Naive thymus-derived CD4-positive, alpha-beta T cell (primary cell): ENCODE results near the gene ACTG2. TPM values are rescaled to one million over a fixed set of nuclear protein-coding genes. Genes with fewer than 3 reads are reported as not detected.

Source experiments
- ATAC-seq: fragments of 150-1000 bp; cut with Tn5 transposase; 2 replicates; pipeline ENCODE4 v1.10.0; 2021; ENCODE audit warnings: mild to moderate bottlenecking, moderate library complexity
- CTCF ChIA-PET: fragments of 350-600 bp; sonication (Branson Sonifier 250); formaldehyde crosslinking; loops from one replicate; lab custom pipeline; 2021; ENCODE audit warnings: antibody characterized with exemption; lab: Charles Lee
- POLR2A ChIA-PET: fragments of 350-600 bp; sonication (Branson Sonifier 250); formaldehyde crosslinking; loops from one replicate; lab custom pipeline; 2021; ENCODE audit warnings: antibody characterized with exemption, inconsistent platforms; lab: Charles Lee
- DNase-seq, 9 donors: peaks; one replicate each; pipeline versions ENCODE4 v3.0.0 to v3.0.0-alpha.2; 2020 to 2022; ENCODE audit warnings: mixed read lengths in 1 of 9
- H3K27ac ChIP-seq: one replicate; pipeline ENCODE4 v1.7.0; 2013; ENCODE audit warnings: mild to moderate bottlenecking, low read depth, low read length, moderate library complexity
- H3K27me3 ChIP-seq, 2 donors: one replicate each; pipeline ENCODE4 v1.7.0; 2013; ENCODE audit warnings: low read length in 2 of 2, mild to moderate bottlenecking in 2 of 2, moderate library complexity in 2 of 2; ENCODE audit not compliant: control insufficient read depth in 2 of 2, insufficient read depth in 2 of 2
- H3K36me3 ChIP-seq, 3 experiments: 1 replicate in 2 of 3; 2 replicates in 1 of 3; pipeline ENCODE4 v1.7.0; 2013; ENCODE audit warnings: low read length in 3 of 3, mild to moderate bottlenecking in 3 of 3, moderate library complexity in 1 of 3; ENCODE audit not compliant: insufficient read depth in 3 of 3, control insufficient read depth in 2 of 3
- H3K4me1 ChIP-seq, 2 donors: one replicate each; pipeline ENCODE4 v1.7.0; 2013; ENCODE audit warnings: low read length in 2 of 2, mild to moderate bottlenecking in 2 of 2, moderate library complexity in 1 of 2; ENCODE audit not compliant: control insufficient read depth in 2 of 2, insufficient read depth in 2 of 2
- H3K4me3 ChIP-seq: 2 replicates; pipeline ENCODE4 v1.7.0; 2013; ENCODE audit warnings: mild to moderate bottlenecking, low read length
- H3K9me3 ChIP-seq, 3 experiments: 1 replicate in 2 of 3; 2 replicates in 1 of 3; pipeline ENCODE4 v1.7.0; 2013; ENCODE audit warnings: low read length in 3 of 3; ENCODE audit not compliant: control insufficient read depth in 2 of 3
- H3K27ac Mint-ChIP-seq, 9 donors: one replicate each; pipeline ENCODE4 v1.8.0; 2020 to 2022; ENCODE audit warnings: mixed read lengths in 9 of 9, mild to moderate bottlenecking in 8 of 9, moderate library complexity in 5 of 9, inconsistent platforms in 2 of 9
- H3K27me3 Mint-ChIP-seq, 5 donors: one replicate each; pipeline ENCODE4 v1.8.0; 2021 to 2022; ENCODE audit warnings: mixed read lengths in 5 of 5, mild to moderate bottlenecking in 1 of 5
- H3K36me3 Mint-ChIP-seq, 5 donors: one replicate each; pipeline ENCODE4 v1.8.0; 2020 to 2022; ENCODE audit warnings: mixed read lengths in 5 of 5, mild to moderate bottlenecking in 3 of 5, inconsistent platforms in 1 of 5
- H3K4me1 Mint-ChIP-seq, 7 donors: one replicate each; pipeline ENCODE4 v1.8.0; 2020 to 2022; ENCODE audit warnings: mixed read lengths in 7 of 7, mild to moderate bottlenecking in 3 of 7, inconsistent platforms in 1 of 7
- H3K4me3 Mint-ChIP-seq, 10 donors: one replicate each; pipeline ENCODE4 v1.8.0; 2020 to 2022; ENCODE audit warnings: mild to moderate bottlenecking in 10 of 10, mixed read lengths in 10 of 10, moderate library complexity in 6 of 10, inconsistent platforms in 2 of 10
- H3K9me3 Mint-ChIP-seq, 11 donors: one replicate each; pipeline ENCODE4 v1.8.0; 2020 to 2022; ENCODE audit warnings: mixed read lengths in 11 of 11, mild to moderate bottlenecking in 4 of 11, inconsistent platforms in 1 of 11, moderate library complexity in 1 of 11
- intact Hi-C, 2 donors: fragments of 100-400 bp; cut with micrococcal nuclease; formaldehyde crosslinking; loops; one replicate each; pipeline ENCODE4 v1.15.1; 2023
- polyA plus RNA-seq, 2 donors: library from polyadenylated mRNA; unstranded; fragments of 300-500 nt; fragmentation: Illumina TruSeq; gene quantifications; one replicate each; pipeline ENCODE4 v1.2.3, GENCODE V29; 2021
- total RNA-seq, 6 experiments: library from RNA in 5 of 6; stranded (reverse) in 5 of 6; gene quantifications; 1 replicate in 5 of 6; 2 replicates in 1 of 6; pipeline ENCODE4 v1.2.3 and lab custom pipeline; 2021 to 2026

The ACTG2 gene
- total and polyA plus RNA-seq, 7 experiments from 2014 or later, result not detected

DNA sequence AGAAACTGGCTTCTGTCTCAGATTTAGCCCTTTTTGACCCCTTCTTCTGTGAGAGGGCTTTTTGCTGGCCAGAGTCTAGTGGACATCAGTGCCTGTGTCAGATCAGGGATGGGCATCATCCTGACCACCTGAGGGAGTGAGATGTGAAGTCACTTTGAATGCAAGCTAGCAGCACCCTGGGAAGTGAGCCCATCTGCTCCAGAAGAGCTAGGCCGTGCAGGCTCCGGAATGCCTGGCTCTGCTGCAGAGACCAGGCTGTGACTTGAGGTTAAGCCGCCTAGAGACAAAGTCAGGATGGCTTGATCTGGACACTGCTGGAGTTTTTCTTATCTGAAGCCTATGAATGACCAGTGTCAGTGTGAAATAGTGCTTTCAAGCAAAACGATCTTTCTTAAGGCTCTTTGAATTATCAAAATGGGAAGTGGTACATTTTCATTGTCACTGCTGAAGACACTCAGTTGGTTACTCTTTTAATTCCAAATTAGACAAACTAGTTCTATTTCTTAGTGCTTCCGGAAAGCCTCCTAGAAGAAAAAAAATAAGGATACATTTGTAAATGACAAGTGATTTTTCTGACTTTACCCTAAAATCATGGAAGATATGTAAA is 54.7 kb downstream of the ACTG2 start:
- DNase-seq (no peak), ATAC-seq (no peak)
- ChIA-PET POLR2A (interaction anchor here (1.0 to 2.3 kb wide), 2 partner anchors 13 to 39 kb away, joined by 3 to 8 read pairs; no protein-coding TSS in a partner anchor), CTCF (no interaction called here)
- Mint-ChIP-seq H3K9me3 (no peaks in the 10 kb centered on the region), H3K4me3 (peak overlapping the region in 4 of 10 donors; percentile 17 to 83 (median 69)), H3K4me1 (peaks cover 61 to 98% (median 87%) of the 10 kb centered on the region in 7 donors), H3K36me3 (peaks cover 17 to 37% (median 26%) of the 10 kb centered on the region in 5 donors), H3K27me3 (no peaks in the 10 kb centered on the region), H3K27ac (peak overlapping the region in 8 of 9 donors; percentile 61 to 96 (median 86))
- Histone ChIP-seq H3K27ac (peak overlapping the region; percentile 46), H3K27me3 (no peaks in the 10 kb centered on the region), H3K36me3 (peaks cover 20 to 36% (median 26%) of the 10 kb centered on the region in 3 experiments), H3K4me1 (peaks cover 0 to 75% of the 10 kb centered on the region in 2 donors), H3K4me3 (no peak overlapping the region), H3K9me3 (no peaks in the 10 kb centered on the region)
- intact Hi-C loops, result loop anchor here in 1 of 2 donors (2.0 kb wide), 3 partner anchors 21 to 55 kb away; partner anchors contain the start of gene DGUOK

DNA sequence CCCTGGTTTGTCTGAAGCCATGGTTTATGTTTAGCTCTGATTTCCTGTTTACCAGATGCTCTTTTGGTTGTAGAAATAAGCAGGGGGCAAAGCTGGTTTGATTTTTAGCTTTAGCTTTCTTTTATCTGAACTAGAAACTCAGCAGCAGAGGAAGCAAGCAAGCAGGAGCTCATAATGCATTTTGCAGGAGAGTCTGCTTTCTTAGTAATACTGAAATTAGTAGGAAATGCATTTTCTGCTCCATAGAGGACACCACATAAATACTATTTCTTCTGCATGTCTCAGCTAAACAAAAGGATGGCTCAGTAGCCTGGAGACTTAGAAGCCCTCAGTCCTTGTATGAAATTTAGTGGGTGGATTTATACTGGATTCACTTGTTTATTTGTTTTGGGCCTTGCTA is 57.0 kb downstream of the ACTG2 start:
- intact Hi-C loops, result loop anchor here in 1 of 2 donors (2.0 kb wide), 2 partner anchors 23 to 37 kb away; partner anchors contain the start of gene DGUOK

DNA sequence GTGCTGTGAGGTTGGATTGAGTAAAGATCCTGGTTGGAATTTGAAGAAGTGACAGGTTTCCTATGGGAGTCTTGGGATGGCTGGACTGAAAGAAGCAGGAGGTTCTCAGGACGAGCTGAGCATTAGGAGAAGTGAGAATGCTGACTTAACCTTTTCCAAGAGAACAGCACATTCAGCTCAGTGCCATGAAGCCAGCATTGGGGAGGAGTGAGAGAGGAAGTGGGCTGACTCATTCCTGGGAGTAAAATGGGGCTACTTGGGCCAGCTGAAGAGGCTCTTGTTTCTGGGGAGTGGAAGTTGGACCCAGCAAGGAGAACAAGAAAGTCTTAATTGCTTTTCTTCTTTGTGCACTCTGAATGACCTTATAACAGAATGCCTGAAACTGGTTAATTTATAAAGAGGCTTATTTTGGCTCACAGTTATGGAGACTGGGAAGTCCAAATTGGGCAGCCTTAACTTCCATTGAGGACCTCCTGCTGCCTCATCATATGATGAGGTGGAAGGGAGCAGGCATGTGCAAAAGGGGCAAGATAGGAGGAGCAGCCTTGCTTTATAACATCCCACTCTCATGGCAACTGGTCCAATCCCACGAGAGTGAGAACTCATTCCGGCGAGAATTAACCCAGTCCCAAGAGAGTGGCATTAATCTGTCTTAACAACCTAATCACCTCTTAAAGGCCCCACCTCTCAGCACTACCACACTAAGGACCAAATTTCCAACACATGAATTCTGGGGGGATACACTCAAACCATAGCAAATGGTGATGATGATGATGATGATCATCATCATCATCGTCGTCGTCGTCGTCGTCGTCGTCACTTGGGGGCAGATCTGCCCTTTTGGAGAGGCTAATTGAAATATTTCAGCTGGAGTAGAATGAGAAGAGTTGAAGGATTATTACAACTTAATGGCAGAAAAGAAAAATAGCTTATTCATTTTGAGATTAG is 60.0 kb downstream of the ACTG2 start:
- peak overlapping the region in 8 of 9 donors; percentile 26 to 96 (median 86) for H3K27ac Mint-ChIP-seq
- peaks cover 51 to 80% (median 73%) of the 10 kb centered on the region in 7 donors for H3K4me1 Mint-ChIP-seq
- H3K36me3 Mint-ChIP-seq, result peaks cover 40 to 58% (median 50%) of the 10 kb centered on the region in 5 donors
- no peak overlapping the region for H3K27ac ChIP-seq
- H3K9me3 Mint-ChIP-seq, result no peaks in the 10 kb centered on the region
- H3K36me3 ChIP-seq, result peaks cover 24 to 57% (median 26%) of the 10 kb centered on the region in 3 experiments
- DNase-seq, result no peak
- ATAC-seq, result peak; percentile 70
- ChIA-PET POLR2A (no interaction called here), CTCF (no interaction called here)
- H3K27me3 ChIP-seq, result no peaks in the 10 kb centered on the region
- H3K9me3 ChIP-seq, result no peaks in the 10 kb centered on the region
- no peaks in the 10 kb centered on the region for H3K27me3 Mint-ChIP-seq
- H3K4me3 ChIP-seq, result no peak overlapping the region
- H3K4me1 ChIP-seq, result peaks cover 0 to 38% of the 10 kb centered on the region in 2 donors
- intact Hi-C loops, result no loop called here
- no peak overlapping the region for H3K4me3 Mint-ChIP-seq

More for the DNA sequence above, 57.0 kb downstream of the ACTG2 start:
- Histone ChIP-seq H3K27me3 (no peaks in the 10 kb centered on the region), H3K9me3 (no peaks in the 10 kb centered on the region), H3K27ac (peak overlapping the region; percentile 57), H3K36me3 (peaks cover 20 to 43% (median 27%) of the 10 kb centered on the region in 3 experiments), H3K4me3 (no peak overlapping the region), H3K4me1 (peaks cover 0 to 66% of the 10 kb centered on the region in 2 donors)
- POLR2A ChIA-PET, result interaction anchor here (0.7 to 2.3 kb wide), 9 partner anchors 11 to 79 kb away, joined by 3 to 8 read pairs (median 3); no protein-coding TSS in a partner anchor
- H3K4me3 Mint-ChIP-seq, result peak overlapping the region in 8 of 10 donors; percentile 41 to 78 (median 50)
- H3K9me3 Mint-ChIP-seq, result no peaks in the 10 kb centered on the region
- peaks cover 25 to 47% (median 37%) of the 10 kb centered on the region in 5 donors for H3K36me3 Mint-ChIP-seq
- peak overlapping the region; percentile 43 to 96 (median 82) for H3K27ac Mint-ChIP-seq
- H3K4me1 Mint-ChIP-seq, result peaks cover 58 to 89% (median 86%) of the 10 kb centered on the region in 7 donors
- ATAC-seq, result no peak
- no peak for DNase-seq
- CTCF ChIA-PET, result interaction anchor here (1.0 to 1.6 kb wide), 4 partner anchors 11 to 42 kb away, joined by 3 to 6 read pairs (median 3); no protein-coding TSS in a partner anchor
- no peaks in the 10 kb centered on the region for H3K27me3 Mint-ChIP-seq

DNA sequence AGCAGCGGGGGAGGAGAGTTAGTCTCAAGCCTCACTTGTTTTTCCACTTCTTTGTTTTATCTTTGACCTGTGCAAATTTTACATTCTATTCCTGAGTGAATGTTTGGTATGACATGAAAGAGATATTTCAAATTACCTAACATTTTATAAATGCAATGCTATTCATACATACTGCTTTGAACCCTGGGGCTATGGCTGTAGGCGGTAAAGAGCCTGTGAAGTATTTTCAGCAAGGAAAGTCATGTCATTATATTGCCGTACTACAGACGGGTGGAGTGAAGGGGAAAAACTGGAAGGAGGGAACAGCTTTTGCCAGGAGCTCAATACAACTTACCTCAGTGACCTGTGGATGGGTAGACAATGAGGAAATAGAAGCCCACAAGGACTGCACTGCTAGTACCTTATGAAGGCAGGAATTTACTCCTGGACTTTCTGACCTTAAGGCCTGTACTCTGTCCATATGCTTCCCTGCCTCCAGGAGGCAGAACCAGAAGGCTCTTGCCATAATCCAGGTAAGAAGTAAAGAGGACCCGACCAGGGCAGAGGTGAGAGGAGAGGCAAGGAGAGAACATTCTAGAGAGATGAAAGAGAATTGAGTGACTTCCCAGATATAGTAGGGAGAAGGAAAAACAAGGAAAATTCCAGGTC is 63.5 kb downstream of the ACTG2 start:
- Histone ChIP-seq H3K4me3 (no peak overlapping the region), H3K27me3 (no peaks in the 10 kb centered on the region), H3K4me1 (peaks cover 0 to 5% of the 10 kb centered on the region in 2 donors), H3K36me3 (peaks cover 8 to 73% (median 22%) of the 10 kb centered on the region in 3 experiments), H3K27ac (no peak overlapping the region), H3K9me3 (no peaks in the 10 kb centered on the region)
- H3K27ac Mint-ChIP-seq, result peak overlapping the region in 6 of 9 donors; percentile 9 to 73 (median 56)
- intact Hi-C loops, result no loop called here
- H3K9me3 Mint-ChIP-seq, result no peaks in the 10 kb centered on the region
- ChIA-PET POLR2A (interaction anchor here (0.6 to 1.1 kb wide), 2 partner anchors 15 to 17 kb away, joined by 3 read pairs; no protein-coding TSS in a partner anchor), CTCF (no interaction called here)
- peaks cover 49 to 72% (median 63%) of the 10 kb centered on the region in 5 donors for H3K36me3 Mint-ChIP-seq
- H3K27me3 Mint-ChIP-seq, result no peaks in the 10 kb centered on the region
- peaks cover 22 to 52% (median 47%) of the 10 kb centered on the region in 7 donors for H3K4me1 Mint-ChIP-seq
- no peak for DNase-seq
- no peak overlapping the region for H3K4me3 Mint-ChIP-seq
- no peak for ATAC-seq

DNA sequence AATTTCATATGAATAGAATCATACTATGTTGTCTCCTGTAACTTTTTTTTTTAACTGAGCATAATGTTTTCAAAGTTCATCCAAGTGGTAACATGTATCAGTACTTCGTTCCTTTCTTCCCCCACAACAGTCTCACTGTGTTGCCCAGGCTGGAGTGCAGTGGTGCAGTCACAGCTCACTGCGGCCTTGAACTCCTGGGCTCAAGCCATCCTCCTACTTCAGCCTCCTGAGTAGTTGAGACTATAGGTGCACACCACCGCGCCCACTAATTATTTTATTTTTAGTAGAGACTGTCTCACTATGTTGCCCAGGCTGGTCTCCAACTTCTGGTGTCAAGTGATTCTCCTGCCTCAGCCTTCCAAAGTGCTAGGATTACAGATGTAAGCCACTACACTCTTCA is 68.5 kb downstream of the ACTG2 start:
- H3K4me1 Mint-ChIP-seq, result peaks cover 11 to 50% (median 38%) of the 10 kb centered on the region in 7 donors
- H3K27me3 Mint-ChIP-seq, result no peaks in the 10 kb centered on the region
- ChIA-PET CTCF (no interaction called here), POLR2A (no interaction called here)
- no peaks in the 10 kb centered on the region for H3K27me3 ChIP-seq
- peaks cover 30 to 49% (median 42%) of the 10 kb centered on the region in 5 donors for H3K36me3 Mint-ChIP-seq
- H3K27ac ChIP-seq, result no peak overlapping the region
- no peak for ATAC-seq
- peaks cover 0 to 8% (median 5%) of the 10 kb centered on the region in 11 donors for H3K9me3 Mint-ChIP-seq
- no peak overlapping the region for H3K4me3 Mint-ChIP-seq
- peak overlapping the region in 1 of 9 donors; percentile 32 for H3K27ac Mint-ChIP-seq
- H3K36me3 ChIP-seq, result peaks cover 0 to 40% (median 8%) of the 10 kb centered on the region in 3 experiments
- intact Hi-C loops, result no loop called here
- DNase-seq, result no peak
- H3K9me3 ChIP-seq, result peaks cover 0 to 5% (median 0%) of the 10 kb centered on the region in 3 experiments
- H3K4me1 ChIP-seq, result peaks cover 3 to 4% of the 10 kb centered on the region in 2 donors
- no peak overlapping the region for H3K4me3 ChIP-seq
